ENCODE results near the gene KRT35.

GRCh38 chr17:41520821-41521521, 40.0 kb upstream of the KRT35 start:
- TF ChIP-seq CTCF (IDR thresholded peaks at IDR 0.05 in 8 of 11, conservative IDR thresholded peaks at IDR 0.05 in 3 of 11) (no peak), POLR2AphosphoS5 (IDR thresholded peaks at IDR 0.05) (no peak), POLR2A (IDR thresholded peaks at IDR 0.05) (no peak)

Measured in spleen (tissue), 7 donors.